ENCODE measurements around the gene CHST1.

The CHST1 gene

GRCh38 chr11:45702511-45702910 is 37.1 kb upstream of the CHST1 start:
- TF ChIP-seq CTCF (conservative IDR thresholded peaks at IDR 0.05; ENCODE audit: low read depth, low read length): no peak
- no peak for DNase-seq (ENCODE audit: low read depth)

GRCh38 chr11:45698777-45699497 is 33.5 kb upstream of the CHST1 start:
- TF ChIP-seq CTCF (conservative IDR thresholded peaks at IDR 0.05; ENCODE audit: low read depth, low read length): no peak
- DNase-seq (ENCODE audit: low read depth): no peak

More at GRCh38 chr11:45702511-45702910, 37.1 kb upstream of the CHST1 start:
- H3K4me3 ChIP-seq (ENCODE audit: low read depth, low read length): no peak overlapping the region

GRCh38 chr11:45692808-45693453 is 27.5 kb upstream of the CHST1 start:
- DNase-seq (ENCODE audit: low read depth): no peak
- TF ChIP-seq CTCF (conservative IDR thresholded peaks at IDR 0.05; ENCODE audit: low read depth, low read length): no peak
- H3K4me3 ChIP-seq (ENCODE audit: low read depth, low read length): no peak overlapping the region

More at GRCh38 chr11:45698777-45699497, 33.5 kb upstream of the CHST1 start:
- H3K4me3 ChIP-seq (ENCODE audit: low read depth, low read length): no peak overlapping the region

GRCh38 chr11:45688472-45689033 is 23.1 kb upstream of the CHST1 start:
- TF ChIP-seq CTCF (conservative IDR thresholded peaks at IDR 0.05; ENCODE audit: low read depth, low read length): no peak
- H3K4me3 ChIP-seq (ENCODE audit: low read depth, low read length): no peak overlapping the region
- DNase-seq (ENCODE audit: low read depth): no peak

- DNase-seq (ENCODE audit: low read depth): no peak
- TF ChIP-seq CTCF (conservative IDR thresholded peaks at IDR 0.05; ENCODE audit: low read depth, low read length): no peak
Observed at GRCh38 chr11:45687836-45688235, 22.4 kb upstream of the CHST1 start.

GRCh38 chr11:45685964-45686537 is 20.6 kb upstream of the CHST1 start:
- H3K4me3 ChIP-seq (ENCODE audit: low read depth, low read length): no peak overlapping the region
- no peak for DNase-seq (ENCODE audit: low read depth)
- no peak for TF ChIP-seq CTCF (conservative IDR thresholded peaks at IDR 0.05; ENCODE audit: low read depth, low read length)

More at GRCh38 chr11:45687836-45688235, 22.4 kb upstream of the CHST1 start:
- H3K4me3 ChIP-seq (ENCODE audit: low read depth, low read length): no peak overlapping the region
